ENCODE measurements around the gene NPAS3. TPM values are rescaled to one million over a fixed set of nuclear protein-coding genes. Genes with fewer than 3 reads are reported as not detected.

NPAS3 gene
- total and polyA plus RNA-seq, 2 of the 13 experiments (the other 11 are each of a cell fraction or from before 2014, with no cell fraction given), result not detected

- FAIRE-seq (no peak), ATAC-seq (no peak), DNase-seq (ENCODE audit: low spot score) (no peak)
- Histone ChIP-seq H3K36me3 (replicated peaks in 1 of 2; ENCODE audit: control insufficient read depth in 1 of 2, insufficient read depth in 2 of 2, low read length in 2 of 2) (no peaks in the 10 kb centered on the region), H3K79me2 (ENCODE audit: insufficient read depth, low read length) (no peaks in the 10 kb centered on the region), H3K4me1 (ENCODE audit: insufficient read depth, low read length) (no peaks in the 10 kb centered on the region), H4K20me1 (ENCODE audit: insufficient read depth, low read length) (no peaks in the 10 kb centered on the region), H3K4me2 (ENCODE audit: low read depth, low read length) (no peak overlapping the region), H3K9me3 (ENCODE audit: low read length) (peaks cover 13% of the 10 kb centered on the region; the same call in 1 of the 2 replicates), H3K9ac (ENCODE audit: insufficient read depth, low read depth, low read length) (no peak overlapping the region), H3K4me3 (replicated peaks in 1 of 3; ENCODE audit: insufficient read depth in 1 of 3, low read depth in 2 of 3, low read length in 3 of 3) (no peak overlapping the region), H3K27ac (ENCODE audit: extremely low read length, insufficient read depth, low read length) (no peak overlapping the region), H3K27me3 (ENCODE audit: control insufficient read depth in 1 of 2, insufficient read depth in 2 of 2, low read length in 2 of 2) (no peaks in the 10 kb centered on the region), H2AFZ (ENCODE audit: low read length) (no peak overlapping the region)
- no TSS peak for BruUV-seq (replicated peaks)
- in situ Hi-C loops (cut with HindIII; ENCODE audit: extremely low pct_ligation_motif_present, low pct_unique_long_range_greater_than_20kb), result no loop called here
- ChIA-PET POLR2A (no interaction called here), CTCF (ENCODE audit: low intra/inter-chr PET ratio, low total read pairs) (no interaction called here)
- intact Hi-C loops (cut with micrococcal nuclease; ENCODE audit: unreplicated experiment), result no loop called here
- TF ChIP-seq ARNT (IDR thresholded peaks at IDR 0.05), result no peak
- no peak for TF ChIP-seq ZNF597 (CRISPR knock-in tag; IDR thresholded peaks at IDR 0.05)
- TF ChIP-seq, protein P1, sequence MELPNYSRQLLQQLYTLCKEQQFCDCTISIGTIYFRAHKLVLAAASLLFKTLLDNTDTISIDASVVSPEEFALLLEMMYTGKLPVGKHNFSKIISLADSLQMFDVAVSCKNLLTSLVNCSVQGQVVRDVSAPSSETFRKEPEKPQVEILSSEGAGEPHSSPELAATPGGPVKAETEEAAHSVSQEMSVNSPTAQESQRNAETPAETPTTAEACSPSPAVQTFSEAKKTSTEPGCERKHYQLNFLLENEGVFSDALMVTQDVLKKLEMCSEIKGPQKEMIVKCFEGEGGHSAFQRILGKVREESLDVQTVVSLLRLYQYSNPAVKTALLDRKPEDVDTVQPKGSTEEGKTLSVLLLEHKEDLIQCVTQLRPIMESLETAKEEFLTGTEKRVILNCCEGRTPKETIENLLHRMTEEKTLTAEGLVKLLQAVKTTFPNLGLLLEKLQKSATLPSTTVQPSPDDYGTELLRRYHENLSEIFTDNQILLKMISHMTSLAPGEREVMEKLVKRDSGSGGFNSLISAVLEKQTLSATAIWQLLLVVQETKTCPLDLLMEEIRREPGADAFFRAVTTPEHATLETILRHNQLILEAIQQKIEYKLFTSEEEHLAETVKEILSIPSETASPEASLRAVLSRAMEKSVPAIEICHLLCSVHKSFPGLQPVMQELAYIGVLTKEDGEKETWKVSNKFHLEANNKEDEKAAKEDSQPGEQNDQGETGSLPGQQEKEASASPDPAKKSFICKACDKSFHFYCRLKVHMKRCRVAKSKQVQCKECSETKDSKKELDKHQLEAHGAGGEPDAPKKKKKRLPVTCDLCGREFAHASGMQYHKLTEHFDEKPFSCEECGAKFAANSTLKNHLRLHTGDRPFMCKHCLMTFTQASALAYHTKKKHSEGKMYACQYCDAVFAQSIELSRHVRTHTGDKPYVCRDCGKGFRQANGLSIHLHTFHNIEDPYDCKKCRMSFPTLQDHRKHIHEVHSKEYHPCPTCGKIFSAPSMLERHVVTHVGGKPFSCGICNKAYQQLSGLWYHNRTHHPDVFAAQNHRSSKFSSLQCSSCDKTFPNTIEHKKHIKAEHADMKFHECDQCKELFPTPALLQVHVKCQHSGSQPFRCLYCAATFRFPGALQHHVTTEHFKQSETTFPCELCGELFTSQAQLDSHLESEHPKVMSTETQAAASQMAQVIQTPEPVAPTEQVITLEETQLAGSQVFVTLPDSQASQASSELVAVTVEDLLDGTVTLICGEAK (IDR thresholded peaks at IDR 0.05), result no peak
- TF ChIP-seq, protein P1 (CRISPR knock-in tag; IDR thresholded peaks at IDR 0.05), result no peak
- no peak for TF ChIP-seq ZNF326 (CRISPR knock-in tag; IDR thresholded peaks at IDR 0.05; ENCODE audit: borderline replicate concordance)
- TF ChIP-seq GPBP1L1 (CRISPR knock-in tag; IDR thresholded peaks at IDR 0.05), result no peak
- no peak for TF ChIP-seq FOXA1 (IDR thresholded peaks at IDR 0.05)
- TF ChIP-seq FOXA1 (CRISPR knock-in tag; IDR thresholded peaks at IDR 0.05), result no peak
- no peak for TF ChIP-seq SNAI1 (CRISPR knock-in tag; IDR thresholded peaks at IDR 0.05; ENCODE audit: borderline replicate concordance)
- no peak for TF ChIP-seq SOX6 (IDR thresholded peaks at IDR 0.05)
- TF ChIP-seq SOX6 (CRISPR knock-in tag; IDR thresholded peaks at IDR 0.05), result no peak
- no peak for TF ChIP-seq CEBPZ (IDR thresholded peaks at IDR 0.05; ENCODE audit: low read length)
Observed at GRCh38 chr14:33065634-33066033, 127.0 kb downstream of the NPAS3 start.

Measured in HepG2 (cell line).